NCI-H446 (cell line): Measurements from ENCODE around the gene EPSTI1.
A peak's percentile ranks its signal among the peaks of the same experiment; 100 is the strongest.
"Not testable (repeated sequence)": the region's sequence is repeated elsewhere in the genome, so short reads cannot be mapped to it uniquely, and the experiment has no call there.

Experiments used
- DNase-seq, 2 experiments: peaks; one replicate each; lab custom pipeline; 2025; lab: John Stamatoyannopoulos, UW

Gene EPSTI1

DNA sequence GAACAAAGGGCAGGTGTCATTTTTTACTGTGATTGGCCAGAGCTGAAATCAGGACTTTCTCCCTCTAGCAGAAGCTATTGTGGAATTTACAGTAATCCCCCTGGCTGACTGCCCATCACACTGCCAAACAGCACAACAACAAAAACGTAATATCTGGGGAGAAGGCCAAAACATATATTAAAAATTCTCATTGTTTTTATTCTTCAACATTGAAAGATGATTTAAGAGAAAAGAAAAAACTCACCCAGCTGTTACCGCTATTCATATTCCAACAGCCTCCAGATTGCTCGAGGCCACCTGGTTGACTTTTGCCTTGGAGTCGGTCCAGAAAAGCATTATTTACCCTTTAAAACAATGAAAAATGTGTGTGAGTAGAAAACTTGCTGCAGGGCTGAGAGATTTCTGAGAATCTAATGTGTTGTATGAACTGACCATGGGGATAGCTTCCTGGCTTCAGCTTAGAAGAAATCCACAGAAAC lies 97.2 kb downstream of the EPSTI1 start:
- peak; percentile 74 to 87 for DNase-seq

DNA sequence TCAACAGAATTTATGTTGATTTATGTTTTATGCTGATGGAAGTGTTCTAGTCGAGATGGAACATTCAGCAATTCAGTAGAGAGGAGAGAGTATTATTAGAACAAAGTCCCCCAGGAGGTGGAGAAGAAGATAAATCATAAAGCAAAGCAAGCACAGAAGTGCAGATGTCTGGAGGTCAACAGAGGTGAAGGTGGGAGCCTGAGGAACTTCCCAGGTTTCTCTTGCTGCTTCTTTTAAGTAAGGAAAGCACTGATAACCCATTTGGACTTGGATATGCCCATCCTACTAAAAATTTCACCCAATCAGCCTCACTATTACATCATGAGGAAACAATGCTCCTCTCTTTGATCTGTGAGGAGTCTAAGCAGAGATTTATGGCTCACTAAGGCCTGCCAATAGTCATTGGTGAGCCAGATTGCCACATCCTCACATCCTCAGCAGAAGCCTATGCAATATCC lies 98.8 kb downstream of the EPSTI1 start:
- peak in 1 of 2 experiments; percentile 50 for DNase-seq

DNA sequence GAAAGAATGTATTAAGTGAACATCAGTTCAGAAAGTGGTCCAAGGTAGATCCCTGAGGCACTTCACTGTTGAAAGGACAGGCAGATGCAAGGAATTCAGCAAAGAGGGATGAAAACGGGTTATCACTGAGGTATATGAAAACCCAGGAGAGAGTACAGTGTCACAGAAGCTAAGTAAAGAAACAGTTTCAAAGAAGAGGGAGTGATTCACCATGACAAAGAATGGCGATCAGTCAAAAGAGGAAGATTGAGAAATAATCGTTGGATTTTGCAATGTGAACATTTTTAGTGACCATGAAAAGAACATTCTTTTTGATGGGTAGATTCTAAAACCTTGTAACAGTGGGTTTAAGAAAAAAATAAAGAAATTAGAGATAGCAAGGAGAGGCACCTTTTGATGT lies 99.3 kb downstream of the EPSTI1 start:
- no peak for DNase-seq

DNA sequence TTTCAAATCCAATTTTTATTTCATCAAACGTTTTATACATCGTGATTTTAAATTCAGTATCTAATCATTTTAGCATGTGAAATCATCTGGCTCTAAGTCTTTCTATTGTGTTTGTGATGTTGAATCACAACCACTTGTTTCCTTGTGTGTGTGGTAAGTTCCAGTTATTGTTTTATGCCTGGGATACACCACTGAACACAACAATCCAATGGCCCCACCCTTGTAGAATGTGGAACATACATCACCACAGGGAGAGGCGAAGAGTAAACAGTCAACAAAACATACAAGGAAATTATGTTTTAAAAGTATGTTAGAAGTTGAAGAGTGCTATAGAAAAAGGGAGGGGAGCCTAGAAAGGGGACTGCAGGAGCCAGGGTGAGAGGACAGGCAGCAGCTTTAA lies 100.5 kb downstream of the EPSTI1 start:
- no peak for DNase-seq

DNA sequence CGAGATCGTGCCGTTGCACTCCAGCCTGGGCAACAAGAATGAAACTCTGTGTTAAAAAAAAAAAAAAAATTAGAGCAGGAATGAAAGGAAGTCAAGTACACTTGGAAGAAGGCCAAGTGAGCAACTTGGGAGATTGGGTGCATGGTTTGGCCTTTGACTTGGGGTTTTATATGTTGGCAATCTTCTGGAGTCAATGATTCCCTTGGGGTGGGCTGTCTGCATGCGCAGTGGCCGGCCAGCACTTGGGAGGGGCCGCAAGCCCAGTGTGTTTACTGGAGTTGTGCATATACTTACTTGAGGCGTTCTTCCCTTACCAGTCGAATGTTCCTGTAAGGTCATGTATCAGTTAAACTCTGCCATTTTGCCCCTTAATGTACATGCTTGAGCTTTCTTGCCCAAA lies 106.7 kb downstream of the EPSTI1 start:
- DNase-seq: no peak

DNA sequence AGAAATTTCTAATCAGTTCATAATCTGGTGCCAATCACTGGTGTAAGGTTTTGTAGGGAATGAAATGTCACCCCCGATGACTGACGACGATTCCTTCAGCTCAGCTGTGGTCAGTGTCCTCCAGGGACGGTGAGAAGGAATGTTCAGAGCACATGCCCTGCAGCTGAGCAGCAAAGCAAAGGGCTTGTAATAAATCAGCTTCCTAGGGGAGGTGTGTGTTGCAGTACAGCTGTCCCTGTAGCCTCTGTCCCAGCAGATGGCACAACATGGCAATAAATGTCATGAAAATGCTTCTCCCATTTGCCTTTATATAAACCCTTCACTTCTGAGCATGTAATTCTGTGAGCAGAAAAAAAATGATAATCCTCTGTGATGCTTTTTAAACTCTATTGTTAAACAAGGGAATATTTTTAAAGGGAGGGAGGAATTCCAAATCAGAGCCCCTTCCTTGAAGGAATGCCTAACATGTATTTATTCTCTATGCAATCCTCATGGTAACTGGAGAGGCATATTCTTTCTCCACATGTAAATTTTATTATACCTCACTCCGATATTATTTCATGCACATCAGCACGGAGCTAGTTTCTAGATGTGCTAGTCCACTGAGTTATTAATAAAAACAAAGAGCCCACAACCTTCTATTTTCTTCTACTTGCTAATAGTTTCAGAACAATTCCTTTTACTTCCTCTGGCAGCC lies 108.1 kb downstream of the EPSTI1 start:
- DNase-seq: peak; percentile 26 to 43

DNA sequence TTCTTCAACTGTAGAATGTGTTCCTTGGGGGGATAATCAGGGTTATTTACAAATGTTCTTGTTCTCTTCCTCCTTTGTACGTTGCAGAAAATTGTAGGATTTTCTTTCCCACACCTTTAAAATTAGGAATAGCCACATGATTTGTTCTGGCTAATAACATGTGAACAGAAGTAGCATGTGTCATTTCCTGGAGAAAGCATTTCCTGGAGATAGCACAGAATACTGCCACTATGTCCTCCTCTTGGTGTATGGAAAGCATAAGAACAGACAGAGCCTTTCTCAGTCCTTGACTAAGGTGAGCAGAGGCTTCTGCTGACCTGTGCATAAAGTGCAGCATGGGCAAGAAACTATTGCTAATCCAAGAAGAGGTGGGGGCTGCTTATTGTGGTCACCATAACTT lies 108.9 kb downstream of the EPSTI1 start:
- DNase-seq: no peak

DNA sequence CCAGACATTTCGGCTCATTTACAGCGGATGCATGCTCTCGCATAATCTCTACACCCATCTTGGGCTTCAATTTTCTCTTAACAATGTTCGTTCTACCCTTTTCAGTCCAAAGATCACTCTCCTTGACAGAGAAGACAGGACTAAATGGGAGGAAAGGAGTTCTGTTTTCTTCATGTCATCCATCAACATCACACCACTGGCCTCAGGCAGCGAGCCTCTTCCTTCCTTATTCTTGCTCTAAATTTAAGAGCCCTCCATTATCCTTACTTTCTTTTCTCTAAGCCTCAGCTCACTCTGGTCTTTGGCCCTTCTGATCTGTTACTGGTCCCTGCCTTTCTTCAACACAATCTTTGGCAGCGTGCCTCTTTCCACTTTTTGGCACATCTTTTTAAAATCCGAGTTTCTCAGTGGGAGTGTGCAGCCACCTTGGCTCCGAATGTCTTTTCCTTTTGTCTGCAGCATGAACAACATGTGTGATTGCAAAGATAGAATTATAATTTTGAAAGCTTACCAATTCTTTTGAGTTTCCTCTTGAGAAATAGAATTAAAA lies 111.9 kb downstream of the EPSTI1 start:
- DNase-seq: peak in 1 of 2 experiments; percentile 43

DNA sequence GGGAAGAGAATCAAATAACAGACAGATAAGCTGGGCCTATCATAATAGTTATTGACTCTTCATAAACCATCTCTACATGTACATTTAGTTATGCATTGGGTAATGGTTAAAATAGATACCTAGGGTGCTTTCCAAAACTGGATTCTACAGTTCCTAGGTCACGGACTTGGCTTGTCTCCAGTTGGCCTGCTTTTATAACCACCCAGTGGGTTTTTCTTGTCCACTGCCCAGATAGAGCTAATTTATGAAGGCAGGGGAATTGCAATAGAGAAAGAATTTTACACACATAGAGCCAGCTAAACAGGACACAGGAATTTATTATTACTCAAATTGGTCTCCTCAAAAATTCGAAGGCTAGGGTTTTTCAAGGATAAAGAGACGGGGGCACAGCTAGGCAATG lies 113.3 kb downstream of the EPSTI1 start:
- peak in 1 of 2 experiments; percentile 33 for DNase-seq

DNA sequence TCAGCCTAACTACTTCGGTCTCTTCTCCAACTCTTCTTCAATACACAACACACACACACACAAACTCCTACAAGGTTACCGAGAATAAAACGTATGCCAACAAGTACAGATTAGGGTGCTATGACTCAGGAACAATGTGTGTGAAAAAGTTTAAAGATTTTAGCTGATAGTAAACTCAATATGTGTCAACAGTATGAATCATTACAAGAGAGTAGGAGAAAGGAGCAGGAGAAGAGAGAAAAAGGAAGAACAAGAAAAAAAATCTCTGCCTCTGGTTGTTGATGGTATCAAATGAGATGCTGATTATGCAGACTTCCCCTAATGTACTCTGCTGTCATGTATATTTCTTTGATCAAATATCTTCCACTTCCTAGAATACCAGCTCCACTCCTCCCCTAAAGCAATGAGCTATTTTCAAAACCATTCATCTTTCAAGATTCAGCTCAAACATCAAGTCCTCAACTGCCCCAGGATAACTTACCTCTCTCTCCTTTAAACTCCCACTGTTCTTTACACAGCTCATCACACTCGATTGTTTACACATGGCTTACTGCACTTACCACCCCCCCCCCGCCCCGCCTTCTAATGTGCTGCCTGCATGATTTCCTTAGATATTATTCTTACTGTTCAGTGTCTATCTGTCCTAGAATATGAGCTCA lies 115.0 kb downstream of the EPSTI1 start:
- no peak for DNase-seq

DNA sequence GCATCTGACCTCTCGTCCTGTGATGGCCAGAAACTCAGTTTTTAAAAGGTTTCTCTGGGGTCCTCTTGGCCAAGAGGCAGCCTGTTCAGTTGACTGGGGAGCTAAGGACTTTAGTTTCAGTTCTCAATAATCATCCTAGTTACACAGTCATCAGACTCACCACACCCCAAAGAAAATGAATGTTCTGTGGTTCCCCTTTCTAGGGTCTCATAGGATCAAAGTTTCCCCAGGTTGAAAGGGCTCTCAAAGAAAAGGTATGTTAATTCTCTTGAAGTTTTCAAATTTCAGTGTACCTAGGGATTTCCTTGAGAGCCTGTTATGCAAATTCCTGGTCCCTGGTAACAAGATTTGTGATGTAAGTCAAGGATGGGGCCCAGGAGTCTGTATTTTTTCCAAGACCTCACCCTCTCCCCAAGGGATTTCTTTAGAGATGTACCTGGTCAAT lies 115.7 kb downstream of the EPSTI1 start:
- DNase-seq: no peak

DNA sequence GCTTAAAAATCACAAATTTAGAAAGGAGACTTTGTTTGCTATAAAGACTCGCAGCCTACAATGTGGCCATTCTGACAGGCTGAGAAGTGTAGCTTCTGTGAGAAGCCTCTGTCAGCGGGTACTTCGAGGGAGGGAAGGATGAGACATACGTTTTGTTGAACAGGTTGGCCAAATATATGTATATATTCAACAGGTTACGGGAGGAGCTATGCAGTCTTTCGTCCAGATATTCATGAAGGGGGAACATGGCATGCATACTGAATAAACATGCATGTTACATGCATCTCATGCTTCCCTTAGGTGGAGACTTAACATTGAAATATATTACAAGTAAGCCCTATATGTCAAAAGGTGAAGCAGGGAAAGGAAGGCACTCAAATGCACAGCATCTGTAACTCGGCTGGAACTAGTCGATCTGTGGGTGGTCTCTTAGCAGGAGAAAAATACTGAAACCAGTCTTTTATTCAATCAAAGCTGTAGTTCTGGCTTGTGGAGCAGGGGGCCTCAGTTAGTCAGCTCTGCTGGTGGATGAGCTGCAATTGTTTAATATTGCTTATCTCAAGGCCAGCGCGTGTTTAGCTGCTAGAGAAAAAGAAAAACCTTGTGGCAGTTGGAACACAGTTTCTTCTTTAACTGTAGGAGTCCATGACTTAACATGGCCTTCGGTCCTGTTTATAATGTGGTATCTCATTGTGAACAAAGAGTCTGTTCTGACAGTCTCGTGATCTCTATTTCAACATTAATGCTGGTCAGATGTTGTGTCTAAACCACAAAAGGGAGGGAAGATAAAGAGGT lies 116.4 kb downstream of the EPSTI1 start:
- no peak for DNase-seq

DNA sequence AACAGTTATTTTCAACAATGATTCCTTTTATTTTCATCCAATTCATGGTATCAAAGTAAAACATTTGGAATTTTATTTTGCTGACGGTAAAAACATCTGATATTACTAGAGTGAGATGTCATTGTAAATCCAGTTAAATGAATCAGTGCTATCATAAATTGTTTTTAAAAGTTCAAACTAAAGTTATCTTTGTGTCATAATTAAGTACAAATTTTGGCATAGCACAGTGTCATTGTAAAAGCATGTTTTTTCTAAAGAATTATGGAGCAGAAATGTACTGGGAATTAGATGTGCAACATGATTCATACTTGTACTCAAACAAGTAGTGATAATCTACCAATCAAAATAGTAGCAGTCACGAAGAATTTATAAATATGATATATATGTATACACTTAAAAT lies 117.8 kb downstream of the EPSTI1 start:
- no peak for DNase-seq

DNA sequence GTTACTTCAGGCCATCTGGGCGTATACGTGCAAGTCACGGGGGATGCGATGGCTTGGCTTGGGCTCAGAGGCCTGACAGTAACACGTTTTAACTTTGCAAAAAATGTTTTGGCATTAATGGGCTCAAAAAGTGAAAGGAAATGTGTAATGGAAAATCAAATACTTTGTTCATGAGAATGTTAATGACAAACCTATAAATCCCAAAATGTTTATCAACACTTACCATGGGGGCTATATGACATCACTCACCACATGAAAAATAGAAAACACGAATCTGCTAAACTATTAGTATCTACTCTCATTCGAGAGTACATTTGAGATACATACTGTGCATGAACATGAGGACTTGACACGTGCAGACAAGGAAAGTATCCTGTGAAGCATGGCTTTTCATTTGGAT lies 119.0 kb downstream of the EPSTI1 start:
- no peak for DNase-seq

DNA sequence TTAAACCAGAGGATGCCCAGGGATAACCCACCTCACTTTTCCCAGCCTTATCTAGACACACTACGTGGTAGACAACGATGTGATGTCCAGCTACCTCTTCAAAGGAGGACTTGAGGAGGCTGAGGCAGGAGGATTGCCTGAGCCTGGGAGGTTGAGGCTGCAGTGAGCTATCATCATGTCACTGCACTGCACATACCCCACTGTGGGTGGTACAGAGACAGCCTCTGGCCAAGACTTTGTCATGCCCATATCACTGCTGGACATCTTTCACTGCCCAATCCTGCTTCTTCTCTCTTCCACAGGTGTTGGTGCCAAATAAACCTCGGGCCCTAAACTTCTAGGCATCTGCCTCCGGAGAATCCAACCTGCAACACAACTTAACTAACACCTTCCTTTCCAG lies 124.8 kb downstream of the EPSTI1 start:
- DNase-seq: no peak

DNA sequence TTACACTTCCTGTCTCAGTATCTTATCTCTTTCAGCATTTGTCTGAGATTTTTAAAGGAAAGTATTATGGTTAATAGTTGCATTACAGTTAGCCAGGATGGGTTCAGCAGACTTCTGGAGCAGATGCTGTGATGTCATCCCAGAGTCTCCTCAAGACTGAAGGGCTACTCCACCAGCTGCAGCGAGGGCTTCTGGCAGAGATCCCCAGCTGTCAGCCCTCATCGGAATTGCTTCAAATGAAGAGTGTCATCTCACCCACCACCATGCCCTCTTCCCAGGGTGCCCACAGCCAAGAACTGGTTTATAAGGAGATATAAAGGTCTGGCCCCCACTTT lies 126.3 kb downstream of the EPSTI1 start:
- DNase-seq: no peak

DNA sequence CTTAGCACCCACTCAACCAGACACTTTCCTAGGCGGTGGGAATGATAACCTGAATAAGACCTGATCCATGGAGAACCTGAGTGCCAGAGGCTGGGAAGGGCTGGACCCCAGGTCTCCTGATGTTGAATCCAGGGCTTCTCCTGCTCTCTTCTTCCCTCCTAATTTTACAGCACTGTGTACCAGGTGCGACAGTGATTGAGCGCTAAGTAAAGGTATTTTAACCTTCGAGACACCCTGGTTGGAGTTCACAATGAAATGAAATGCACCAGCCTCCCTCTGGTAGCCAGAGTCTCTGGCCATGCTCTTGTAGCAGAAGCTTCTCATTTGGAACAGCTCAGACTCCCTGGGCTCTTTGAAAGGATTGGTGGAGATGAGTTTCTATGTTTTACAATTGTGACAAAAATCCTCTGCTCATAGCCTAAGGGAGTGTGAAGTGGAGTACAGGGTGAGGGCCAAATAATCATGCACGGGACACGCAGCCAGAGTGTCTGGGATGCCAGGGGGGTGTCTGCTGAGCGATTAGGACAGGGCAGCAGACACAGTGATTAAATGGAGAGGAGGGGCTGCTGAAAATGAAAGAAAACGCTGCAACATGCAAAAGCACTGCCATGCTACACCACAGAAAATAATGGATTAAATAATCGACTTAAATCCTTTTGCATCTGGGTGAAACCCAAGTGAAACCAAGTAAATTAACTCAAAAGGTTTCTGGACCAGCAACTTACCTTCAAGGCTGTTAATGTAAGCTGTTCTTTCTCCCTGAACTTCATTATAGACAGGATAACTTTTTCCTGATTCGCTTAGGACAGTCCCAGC lies 126.9 kb downstream of the EPSTI1 start:
- DNase-seq: no peak

DNA sequence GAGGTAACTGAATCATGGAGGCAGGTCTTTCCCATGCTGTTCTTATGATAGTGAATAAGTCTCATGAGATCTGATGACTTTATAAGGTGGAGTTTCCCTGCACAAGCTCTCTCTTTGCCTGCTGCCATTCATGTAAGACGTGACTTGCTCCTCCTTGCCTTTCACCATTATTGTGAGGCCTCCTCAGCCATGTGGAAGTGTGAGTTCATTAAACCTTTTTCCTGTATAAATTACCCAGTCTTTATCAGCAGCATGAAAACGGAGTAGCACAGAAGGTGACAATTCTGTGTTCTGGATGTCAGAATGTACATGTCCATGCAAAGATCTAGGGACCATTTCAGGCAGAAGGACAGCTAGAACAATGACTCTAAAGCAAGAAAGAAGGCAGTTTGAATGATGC lies 129.7 kb downstream of the EPSTI1 start:
- DNase-seq: not testable (repeated sequence)

DNA sequence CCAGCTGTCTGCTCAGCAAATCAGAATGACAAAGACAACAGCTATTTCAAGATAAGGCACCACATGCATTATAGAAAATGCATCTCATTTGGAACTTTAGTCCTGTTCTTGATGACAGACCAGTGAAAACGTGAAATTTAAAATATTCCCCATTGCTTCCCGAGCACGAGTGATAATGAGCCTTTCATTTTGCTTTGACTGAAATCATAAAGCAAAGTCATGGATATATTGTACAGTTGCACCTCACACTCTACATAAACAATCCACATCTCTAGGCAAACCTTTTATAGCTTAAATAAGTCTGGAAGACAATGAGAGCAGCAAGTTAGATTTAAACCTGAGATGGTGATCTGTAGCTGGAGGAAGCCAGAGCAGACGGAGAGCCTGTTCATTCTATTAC lies 131.6 kb downstream of the EPSTI1 start:
- DNase-seq: no peak

DNA sequence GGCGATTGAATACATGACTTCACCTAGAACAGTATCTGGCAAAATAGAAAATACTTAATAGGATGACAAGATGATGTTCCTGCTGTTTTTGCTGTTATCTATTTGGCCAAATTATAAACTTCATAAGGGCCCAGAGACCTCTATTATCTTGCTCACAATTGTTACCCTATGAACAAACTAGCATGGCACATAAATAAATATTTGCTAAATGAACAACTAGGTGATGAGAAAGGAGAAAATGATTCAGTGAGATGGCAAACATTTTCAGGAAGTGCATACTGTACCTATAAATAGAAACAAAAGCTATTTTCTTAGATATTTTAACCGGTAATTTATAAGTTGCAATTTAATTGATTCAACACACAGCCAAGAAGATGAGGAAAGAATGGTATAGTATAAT lies 132.3 kb downstream of the EPSTI1 start:
- DNase-seq: no peak

DNA sequence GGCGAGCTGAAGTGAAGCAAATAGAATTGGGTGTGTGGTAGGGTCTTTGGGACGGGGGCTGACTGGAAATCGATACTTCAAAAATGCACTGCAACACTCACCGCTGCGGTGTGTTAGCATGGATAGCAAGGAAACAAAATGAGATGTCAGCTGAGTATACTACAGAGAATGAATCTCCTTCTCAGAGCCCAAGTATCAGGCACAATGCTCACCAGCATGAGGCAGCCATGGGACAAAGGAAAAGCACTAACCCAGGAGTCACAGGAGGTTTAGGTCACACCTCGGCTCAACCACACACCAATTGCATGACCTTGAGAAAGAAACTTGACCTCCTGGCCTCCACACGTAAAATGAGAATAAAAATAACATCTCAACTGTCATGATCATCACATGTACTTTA lies 136.6 kb downstream of the EPSTI1 start:
- DNase-seq: no peak

DNA sequence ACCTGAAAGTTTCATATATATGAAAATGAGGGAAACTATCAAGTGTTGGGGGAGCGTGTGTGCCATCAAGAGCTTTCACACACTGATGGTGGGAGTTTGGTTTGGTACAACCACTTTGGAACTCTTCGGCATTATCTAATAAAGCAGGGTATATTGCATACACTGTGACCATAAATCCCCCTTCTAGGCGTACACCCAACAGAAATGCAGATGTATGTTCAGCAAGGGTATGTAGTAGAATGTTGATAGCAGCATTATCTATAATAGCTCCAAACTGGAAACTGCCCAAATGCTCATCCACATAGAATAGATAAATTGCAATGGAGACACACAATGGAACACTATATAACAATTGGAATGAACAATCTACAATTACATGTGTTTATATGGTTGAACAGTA lies 139.9 kb downstream of the EPSTI1 start:
- DNase-seq: no peak
